ENCODE data around the gene CSNK1G1. TPM values are rescaled to one million over a fixed set of nuclear protein-coding genes. Genes with fewer than 3 reads are reported as not detected.
"Not testable (repeated sequence)": the region's sequence is repeated elsewhere in the genome, so short reads cannot be mapped to it uniquely, and the experiment has no call there.

CSNK1G1 gene
- total and polyA plus RNA-seq, 2 of the 4 experiments (the other 2 are of a cell fraction), result 7.4 to 29.4 TPM

DNA sequence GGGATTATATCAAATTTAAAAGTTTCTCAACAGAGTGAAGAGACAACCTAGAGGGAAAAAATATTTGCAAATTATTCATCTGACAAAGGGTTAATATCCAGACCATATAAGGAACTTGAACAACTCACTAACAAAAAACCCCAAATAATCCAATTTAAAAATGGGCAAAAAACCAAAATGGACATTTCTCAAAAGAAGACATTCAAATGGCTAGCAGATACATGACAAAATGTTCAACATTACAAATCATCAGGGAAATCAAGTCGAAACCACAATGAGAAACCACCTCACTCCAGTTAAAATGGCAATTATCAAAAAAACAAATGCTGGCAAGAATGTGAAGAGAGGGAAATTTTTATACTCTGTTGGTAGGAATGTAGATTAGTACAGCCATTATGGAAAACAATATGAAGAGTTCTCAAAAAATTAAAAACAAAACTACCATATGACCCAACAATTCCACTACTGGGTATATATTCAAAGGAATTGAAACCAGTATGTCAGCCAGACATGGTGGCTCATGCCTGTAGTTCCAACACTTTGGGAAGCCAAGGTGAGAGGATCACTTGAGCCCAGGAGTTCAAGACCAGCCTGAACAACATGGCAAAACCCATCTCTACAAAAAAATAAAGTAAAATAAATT lies 88.5 kb downstream of the CSNK1G1 start:
- Histone ChIP-seq H3K23ac (ENCODE audit: low read depth, low read length) (no peak overlapping the region), H3K9ac (ENCODE audit: low read depth, low read length) (no peak overlapping the region), H2AK5ac (ENCODE audit: low read depth, low read length) (no peak overlapping the region), H3K4ac (ENCODE audit: low read depth, low read length) (no peak overlapping the region), H2BK20ac (ENCODE audit: low read depth, low read length) (no peak overlapping the region), H3K4me1 (ENCODE audit: control insufficient read depth, insufficient read depth, low read length) (no peaks in the 10 kb centered on the region), H3K27ac (ENCODE audit: insufficient read depth, low read length) (no peak overlapping the region), H4K20me1 (ENCODE audit: insufficient read depth, low read length) (peaks cover 5% of the 10 kb centered on the region; the same call in 1 of the 2 replicates), H3K4me3 (ENCODE audit: insufficient read depth, low read depth, low read length) (no peak overlapping the region), H2AFZ (replicated peaks; ENCODE audit: low read length, poor library complexity) (no peak overlapping the region), H3K9me3 (ENCODE audit: control insufficient read depth, insufficient read depth, low read length) (no peaks in the 10 kb centered on the region), H3K56ac (ENCODE audit: extremely low read depth, insufficient read depth, low read length) (no peak overlapping the region), H4K91ac (ENCODE audit: insufficient read depth, low read depth, low read length) (no peak overlapping the region), H3K79me1 (ENCODE audit: low read depth in 1 of 2, low read length in 2 of 2) (peaks cover 24 to 44% of the 10 kb centered on the region in 2 experiments), H2BK120ac (ENCODE audit: low read depth, low read length) (no peak overlapping the region), H3K4me2 (ENCODE audit: low read depth, low read length) (no peak overlapping the region), H2BK15ac (ENCODE audit: low read depth, low read length) (no peak overlapping the region), H3K14ac (replicated peaks; ENCODE audit: low read depth, low read length) (no peak overlapping the region), H3K9me1 (ENCODE audit: insufficient read depth, low read length) (no peaks in the 10 kb centered on the region), H3K36me3 (ENCODE audit: control insufficient read depth, insufficient read depth, low read length) (no peaks in the 10 kb centered on the region), H3K27me3 (ENCODE audit: control insufficient read depth, insufficient read depth, low read length) (no peaks in the 10 kb centered on the region), H2AK9ac (replicated peaks; ENCODE audit: low read depth, low read length, poor library complexity) (no peak overlapping the region), H4K5ac (ENCODE audit: low read depth, low read length) (no peak overlapping the region), H4K8ac (ENCODE audit: low read depth in 2 of 2, low read length in 2 of 2) (no peak overlapping the region), H2BK5ac (ENCODE audit: low read depth, low read length, poor library complexity, severe bottlenecking) (no peak overlapping the region), H3K18ac (ENCODE audit: low read depth, low read length) (no peak overlapping the region)
- no TSS peak for BruUV-seq (replicated peaks)
- in situ Hi-C loops (cut with MboI; ENCODE audit: low sequenced_read_pairs) (no loop called here), intact Hi-C loops (cut with micrococcal nuclease) (no loop called here), dilution Hi-C loops (cut with HindIII; ENCODE audit: low sequenced_read_pairs, unreplicated experiment) (no loop called here)
- no CpG with 5 or more reads among the region's 1 CpG for WGBS, 2 experiments (ENCODE audit: extremely low coverage in 2 of 2, insufficient read length in 1 of 2)
- TF ChIP-seq, protein P1, sequence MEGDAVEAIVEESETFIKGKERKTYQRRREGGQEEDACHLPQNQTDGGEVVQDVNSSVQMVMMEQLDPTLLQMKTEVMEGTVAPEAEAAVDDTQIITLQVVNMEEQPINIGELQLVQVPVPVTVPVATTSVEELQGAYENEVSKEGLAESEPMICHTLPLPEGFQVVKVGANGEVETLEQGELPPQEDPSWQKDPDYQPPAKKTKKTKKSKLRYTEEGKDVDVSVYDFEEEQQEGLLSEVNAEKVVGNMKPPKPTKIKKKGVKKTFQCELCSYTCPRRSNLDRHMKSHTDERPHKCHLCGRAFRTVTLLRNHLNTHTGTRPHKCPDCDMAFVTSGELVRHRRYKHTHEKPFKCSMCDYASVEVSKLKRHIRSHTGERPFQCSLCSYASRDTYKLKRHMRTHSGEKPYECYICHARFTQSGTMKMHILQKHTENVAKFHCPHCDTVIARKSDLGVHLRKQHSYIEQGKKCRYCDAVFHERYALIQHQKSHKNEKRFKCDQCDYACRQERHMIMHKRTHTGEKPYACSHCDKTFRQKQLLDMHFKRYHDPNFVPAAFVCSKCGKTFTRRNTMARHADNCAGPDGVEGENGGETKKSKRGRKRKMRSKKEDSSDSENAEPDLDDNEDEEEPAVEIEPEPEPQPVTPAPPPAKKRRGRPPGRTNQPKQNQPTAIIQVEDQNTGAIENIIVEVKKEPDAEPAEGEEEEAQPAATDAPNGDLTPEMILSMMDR (conservative IDR thresholded peaks at IDR 0.05; ENCODE audit: low read depth, low read length), result no peak
- TF ChIP-seq RFX5 (IDR thresholded peaks at IDR 0.05; ENCODE audit: low read depth, low read length), result no peak
- TF ChIP-seq RCOR1 (IDR thresholded peaks at IDR 0.05; ENCODE audit: insufficient replicate concordance, low read length), result no peak
- no peak for TF ChIP-seq MAZ (IDR thresholded peaks at IDR 0.05; ENCODE audit: borderline replicate concordance, low read depth, low read length)
- TF ChIP-seq NFE2L2 (IDR thresholded peaks at IDR 0.05; ENCODE audit: low read depth, low read length), result no peak
- POLR2A ChIA-PET (ENCODE audit: unreplicated experiment), result no interaction called here
- no peak for DNase-seq
- ATAC-seq (ENCODE audit: low read depth), result no peak
- CTCF ChIA-PET, result no interaction called here

DNA sequence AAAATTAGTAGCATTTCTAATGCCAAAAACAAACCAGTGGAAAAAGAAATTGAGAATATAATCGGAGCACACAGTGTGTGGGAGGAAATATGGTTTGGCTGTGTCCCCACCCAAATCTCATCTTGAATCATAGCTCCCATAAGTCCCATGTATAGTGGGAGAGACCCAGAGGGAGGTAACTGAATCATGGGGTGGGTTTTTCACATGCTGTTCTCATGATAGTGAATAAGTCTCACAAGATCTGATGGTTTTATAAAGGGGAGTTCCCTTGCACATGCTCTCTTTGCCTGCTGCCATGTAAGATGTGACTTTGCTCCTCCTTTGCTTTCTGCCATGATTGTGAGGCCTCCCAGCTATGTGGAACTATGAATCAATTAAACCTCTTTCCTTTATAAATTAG lies 90.8 kb downstream of the CSNK1G1 start:
- dilution Hi-C loops (cut with HindIII; ENCODE audit: low sequenced_read_pairs, unreplicated experiment); CTCF ChIA-PET; H2BK5ac ChIP-seq (ENCODE audit: low read depth, low read length, poor library complexity, severe bottlenecking): not testable (repeated sequence)

More for the DNA sequence above, 90.8 kb downstream of the CSNK1G1 start:
- DNase-seq; H2BK15ac ChIP-seq (ENCODE audit: low read depth, low read length); H4K5ac ChIP-seq (ENCODE audit: low read depth, low read length); H3K23ac ChIP-seq (ENCODE audit: low read depth, low read length); H3K27ac ChIP-seq (ENCODE audit: insufficient read depth, low read length); H2BK20ac ChIP-seq (ENCODE audit: low read depth, low read length); H3K4me3 ChIP-seq (ENCODE audit: insufficient read depth, low read depth, low read length); H3K56ac ChIP-seq (ENCODE audit: extremely low read depth, insufficient read depth, low read length); H3K4me2 ChIP-seq (ENCODE audit: low read depth, low read length); H3K9ac ChIP-seq (ENCODE audit: low read depth, low read length); H3K18ac ChIP-seq (ENCODE audit: low read depth, low read length); H3K9me3 ChIP-seq (ENCODE audit: control insufficient read depth, insufficient read depth, low read length); H2AFZ ChIP-seq (replicated peaks; ENCODE audit: low read length, poor library complexity); H4K20me1 ChIP-seq (ENCODE audit: insufficient read depth, low read length); BruUV-seq (replicated peaks); ATAC-seq (ENCODE audit: low read depth); H4K8ac ChIP-seq (ENCODE audit: low read depth in 2 of 2, low read length in 2 of 2); H2AK9ac ChIP-seq (replicated peaks; ENCODE audit: low read depth, low read length, poor library complexity); intact Hi-C loops (cut with micrococcal nuclease); H3K36me3 ChIP-seq (ENCODE audit: control insufficient read depth, insufficient read depth, low read length); H3K9me1 ChIP-seq (ENCODE audit: insufficient read depth, low read length); H3K4me1 ChIP-seq (ENCODE audit: control insufficient read depth, insufficient read depth, low read length); H4K91ac ChIP-seq (ENCODE audit: insufficient read depth, low read depth, low read length); in situ Hi-C loops (cut with MboI; ENCODE audit: low sequenced_read_pairs); H3K27me3 ChIP-seq (ENCODE audit: control insufficient read depth, insufficient read depth, low read length); H3K14ac ChIP-seq (replicated peaks; ENCODE audit: low read depth, low read length); H2BK120ac ChIP-seq (ENCODE audit: low read depth, low read length); H3K4ac ChIP-seq (ENCODE audit: low read depth, low read length); H2AK5ac ChIP-seq (ENCODE audit: low read depth, low read length): not testable (repeated sequence)
- no CpG with 5 or more reads among the region's 1 CpG for WGBS, 2 experiments (ENCODE audit: extremely low coverage in 2 of 2, insufficient read length in 1 of 2)
- peaks cover 24 to 51% of the 10 kb centered on the region in 2 experiments for H3K79me1 ChIP-seq (ENCODE audit: low read depth in 1 of 2, low read length in 2 of 2)
- POLR2A ChIA-PET (ENCODE audit: unreplicated experiment), result interaction anchor here (0.6 kb wide), 1 partner anchor 15 kb away, joined by 3 read pairs; no protein-coding TSS in a partner anchor
